Glutamatergic neuron (in vitro differentiated cells): Measurements from ENCODE around the gene RBM15B. TPM values are rescaled to one million over a fixed set of nuclear protein-coding genes. Genes with fewer than 3 reads are reported as not detected.

ENCODE experiments used
- DNase-seq: peaks from one replicate; pipeline ENCODE4 v3.0.0; 2022
- H3K27ac Mint-ChIP-seq: one replicate; pipeline ENCODE4 v1.8.0; 2020; ENCODE audit warnings: mild to moderate bottlenecking, mixed read lengths, inconsistent platforms; ENCODE audit not compliant: unreplicated experiment
- H3K27me3 Mint-ChIP-seq: one replicate; pipeline ENCODE4 v1.8.0; 2020; ENCODE audit warnings: mild to moderate bottlenecking, moderate library complexity, mixed read lengths, inconsistent platforms; ENCODE audit not compliant: unreplicated experiment
- H3K36me3 Mint-ChIP-seq: one replicate; pipeline ENCODE4 v1.8.0; 2020; ENCODE audit warnings: mild to moderate bottlenecking, mixed read lengths, inconsistent platforms; ENCODE audit not compliant: unreplicated experiment
- H3K4me1 Mint-ChIP-seq: one replicate; pipeline ENCODE4 v1.8.0; 2020; ENCODE audit warnings: mild to moderate bottlenecking, low read depth, mixed read lengths, inconsistent platforms; ENCODE audit not compliant: unreplicated experiment
- H3K4me3 Mint-ChIP-seq: one replicate; pipeline ENCODE4 v1.8.0; 2020; ENCODE audit warnings: mild to moderate bottlenecking, mixed read lengths, inconsistent platforms; ENCODE audit not compliant: unreplicated experiment
- H3K9me3 Mint-ChIP-seq: one replicate; pipeline ENCODE4 v1.8.0; 2020; ENCODE audit warnings: mild to moderate bottlenecking, moderate library complexity, mixed read lengths, inconsistent platforms; ENCODE audit not compliant: unreplicated experiment
- CTCF ChIP-seq: fragments of 200-600 bp; sonication (generic); IDR thresholded peaks from one replicate; pipeline ENCODE4 v1.5.0; 2021; ENCODE audit not compliant: partially characterized antibody, unreplicated experiment
- total RNA-seq: library from RNA; stranded (reverse); fragmentation: NEBNext Ultra II Directional; extraction: Animal tissue kit (Norgen Biotek cat#: 25700); gene quantifications from one replicate; pipeline ENCODE4 v1.2.1, GENCODE V29; 2021; ENCODE audit not compliant: unreplicated experiment

The RBM15B gene
- total RNA-seq, 1 donor from 2014 or later: 52.5 TPM

DNA sequence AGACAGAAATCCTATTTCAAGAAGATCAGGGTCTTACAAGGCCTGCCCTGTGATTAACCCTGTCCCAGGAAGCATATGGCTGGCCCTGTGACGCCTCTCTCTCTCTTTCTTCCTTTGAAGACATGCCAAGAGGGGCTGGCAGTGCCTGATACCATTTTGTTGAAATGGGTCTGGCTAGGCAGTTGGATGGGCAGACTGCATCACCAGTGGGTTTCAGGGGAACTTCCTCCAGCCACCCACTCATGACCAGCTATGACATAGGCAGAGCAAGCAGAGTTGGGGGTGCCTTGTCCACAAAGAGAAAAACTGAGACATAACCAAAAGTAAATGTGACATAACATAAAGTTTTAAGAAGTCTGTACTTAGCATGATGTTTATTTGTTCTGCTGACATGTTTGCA, 37.4 kb upstream of the RBM15B start:
- H3K36me3 Mint-ChIP-seq: no peaks in the 10 kb centered on the region
- peaks cover 2% of the 10 kb centered on the region for H3K27me3 Mint-ChIP-seq
- H3K27ac Mint-ChIP-seq: no peak overlapping the region
- H3K4me3 Mint-ChIP-seq: no peak overlapping the region
- DNase-seq: no peak
- H3K9me3 Mint-ChIP-seq: peaks cover 2% of the 10 kb centered on the region
- no peaks in the 10 kb centered on the region for H3K4me1 Mint-ChIP-seq
- TF ChIP-seq CTCF: no peak

- Mint-ChIP-seq H3K36me3 (no peaks in the 10 kb centered on the region), H3K9me3 (peaks cover 2% of the 10 kb centered on the region), H3K4me3 (no peak overlapping the region), H3K27ac (no peak overlapping the region), H3K27me3 (peaks cover 2% of the 10 kb centered on the region), H3K4me1 (no peaks in the 10 kb centered on the region)
- DNase-seq: no peak
- no peak for TF ChIP-seq CTCF
Measured at GRCh38 chr3:51354172-51354571, 36.9 kb upstream of the RBM15B start.

DNA sequence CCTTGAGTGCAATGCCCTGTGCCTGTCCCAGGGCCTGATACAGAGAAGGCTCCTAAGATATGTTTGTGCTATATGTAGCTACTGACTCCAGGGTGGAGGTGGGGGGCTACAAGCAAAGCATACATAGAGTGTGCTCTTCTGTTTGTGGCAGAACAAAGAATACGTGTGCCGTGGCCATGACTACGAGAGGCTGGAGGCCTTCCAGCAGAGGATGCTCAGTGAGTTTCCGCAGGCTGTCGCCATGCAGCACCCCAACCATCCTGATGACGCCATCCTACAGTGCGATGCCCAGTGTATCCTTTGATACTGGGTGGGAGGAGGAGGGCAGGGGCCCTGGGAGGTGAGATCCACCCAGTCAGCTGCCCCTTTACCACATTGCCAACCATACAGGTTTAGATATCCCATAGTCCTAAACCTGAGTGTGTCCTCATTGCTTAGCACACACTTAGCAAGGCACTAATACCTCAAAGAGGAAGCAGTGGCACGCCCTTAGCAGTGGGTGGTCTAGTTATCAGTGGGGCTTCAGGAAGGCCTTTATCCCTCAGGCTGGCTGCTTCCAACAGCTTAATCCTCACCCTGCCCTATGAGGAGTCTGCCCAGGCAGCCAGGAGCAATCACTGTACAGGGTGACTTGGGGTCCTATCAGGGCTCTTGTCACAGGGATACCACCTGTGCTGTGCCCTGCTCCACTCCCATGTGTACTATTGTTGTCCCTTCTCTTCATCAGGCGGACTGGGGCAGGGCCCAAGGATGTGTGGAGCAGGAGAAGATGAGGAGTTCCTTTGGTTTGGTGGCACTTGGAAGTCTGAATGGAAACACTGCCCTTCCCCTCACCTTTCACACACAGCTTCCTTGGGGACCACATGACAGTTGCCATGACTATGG, 36.1 kb upstream of the RBM15B start:
- H3K36me3 Mint-ChIP-seq: no peaks in the 10 kb centered on the region
- DNase-seq: no peak

GRCh38 chr3:51355891-51356578, 35.0 kb upstream of the RBM15B start:
- Mint-ChIP-seq H3K27me3 (peaks cover 2% of the 10 kb centered on the region), H3K4me1 (no peaks in the 10 kb centered on the region)

More for the DNA sequence above, 36.1 kb upstream of the RBM15B start:
- no peak overlapping the region for H3K27ac Mint-ChIP-seq
- peaks cover 2% of the 10 kb centered on the region for H3K9me3 Mint-ChIP-seq
- no peak overlapping the region for H3K4me3 Mint-ChIP-seq
- no peaks in the 10 kb centered on the region for H3K4me1 Mint-ChIP-seq
- peaks cover 2% of the 10 kb centered on the region for H3K27me3 Mint-ChIP-seq
- no peak for TF ChIP-seq CTCF

More at GRCh38 chr3:51355891-51356578, 35.0 kb upstream of the RBM15B start:
- Mint-ChIP-seq H3K4me3 (no peak overlapping the region), H3K36me3 (no peaks in the 10 kb centered on the region), H3K9me3 (peaks cover 2% of the 10 kb centered on the region), H3K27ac (no peak overlapping the region)
- no peak for TF ChIP-seq CTCF
- no peak for DNase-seq
